ENCODE results near the gene IRX4.

IRX4 gene

GRCh38 chr5:1875281-1875842, 7.4 kb downstream of the IRX4 start:
- Histone ChIP-seq H4K20me1 (ENCODE audit: insufficient read depth, low read length, poor library complexity, severe bottlenecking) (no peaks in the 10 kb centered on the region), H3K9ac (ENCODE audit: low read depth, low read length, poor library complexity, severe bottlenecking) (no peak overlapping the region), H3F3A (ENCODE audit: low read depth) (no peaks in the 10 kb centered on the region), H3K4me3 (ENCODE audit: low read length, poor library complexity, severe bottlenecking) (no peak overlapping the region), H3K9me3 (ENCODE audit: insufficient read depth, low read depth, low read length) (peaks cover 14% of the 10 kb centered on the region; the same call in 1 of the 2 replicates), H3K4me2 (ENCODE audit: low read depth, low read length, poor library complexity, severe bottlenecking) (no peak overlapping the region), H3K9me2 (replicated peaks; ENCODE audit: low read depth, low read length) (no peaks in the 10 kb centered on the region), H3K79me2 (ENCODE audit: insufficient read depth, low read length) (no peaks in the 10 kb centered on the region), H3K36me3 (ENCODE audit: insufficient read depth, low read length) (no peaks in the 10 kb centered on the region), H3K27me3 (ENCODE audit: insufficient read depth, low read length, poor library complexity, severe bottlenecking) (no peaks in the 10 kb centered on the region), H3K4me1 (ENCODE audit: insufficient read depth, low read length, poor library complexity, severe bottlenecking) (no peaks in the 10 kb centered on the region), H2AFZ (ENCODE audit: low read length) (no peak overlapping the region)
- TF ChIP-seq CTCF (conservative IDR thresholded peaks at IDR 0.05; ENCODE audit: low read length) (no peak), EZH2phosphoT487 (IDR thresholded peaks at IDR 0.05; ENCODE audit: borderline replicate concordance) (no peak)

GRCh38 chr5:1874771-1875220, 7.9 kb downstream of the IRX4 start:
- Histone ChIP-seq H3K9ac (ENCODE audit: low read depth, low read length, poor library complexity, severe bottlenecking) (no peak overlapping the region), H3K9me2 (replicated peaks; ENCODE audit: low read depth, low read length) (no peaks in the 10 kb centered on the region), H3K4me2 (ENCODE audit: low read depth, low read length, poor library complexity, severe bottlenecking) (no peak overlapping the region), H3K27me3 (ENCODE audit: insufficient read depth, low read length, poor library complexity, severe bottlenecking) (no peaks in the 10 kb centered on the region), H3K4me1 (ENCODE audit: insufficient read depth, low read length, poor library complexity, severe bottlenecking) (no peaks in the 10 kb centered on the region), H2AFZ (ENCODE audit: low read length) (no peak overlapping the region), H3F3A (ENCODE audit: low read depth) (no peaks in the 10 kb centered on the region), H3K79me2 (ENCODE audit: insufficient read depth, low read length) (no peaks in the 10 kb centered on the region), H4K20me1 (ENCODE audit: insufficient read depth, low read length, poor library complexity, severe bottlenecking) (no peaks in the 10 kb centered on the region), H3K9me3 (ENCODE audit: insufficient read depth, low read depth, low read length) (peaks cover 13% of the 10 kb centered on the region; the same call in 1 of the 2 replicates), H3K4me3 (ENCODE audit: low read length, poor library complexity, severe bottlenecking) (no peak overlapping the region), H3K36me3 (ENCODE audit: insufficient read depth, low read length) (no peaks in the 10 kb centered on the region)
- TF ChIP-seq EZH2phosphoT487 (IDR thresholded peaks at IDR 0.05; ENCODE audit: borderline replicate concordance) (no peak), CTCF (conservative IDR thresholded peaks at IDR 0.05; ENCODE audit: low read length) (no peak)

GRCh38 chr5:1874348-1874747, 8.4 kb downstream of the IRX4 start:
- Histone ChIP-seq H2AFZ (ENCODE audit: low read length) (no peak overlapping the region), H3K9ac (ENCODE audit: low read depth, low read length, poor library complexity, severe bottlenecking) (no peak overlapping the region), H3K9me2 (replicated peaks; ENCODE audit: low read depth, low read length) (no peaks in the 10 kb centered on the region), H3K4me3 (ENCODE audit: low read length, poor library complexity, severe bottlenecking) (no peak overlapping the region), H3K36me3 (ENCODE audit: insufficient read depth, low read length) (no peaks in the 10 kb centered on the region), H3K9me3 (ENCODE audit: insufficient read depth, low read depth, low read length) (peaks cover 13% of the 10 kb centered on the region; the same call in 1 of the 2 replicates), H3K4me1 (ENCODE audit: insufficient read depth, low read length, poor library complexity, severe bottlenecking) (no peaks in the 10 kb centered on the region), H4K20me1 (ENCODE audit: insufficient read depth, low read length, poor library complexity, severe bottlenecking) (no peaks in the 10 kb centered on the region), H3K4me2 (ENCODE audit: low read depth, low read length, poor library complexity, severe bottlenecking) (no peak overlapping the region), H3F3A (ENCODE audit: low read depth) (no peaks in the 10 kb centered on the region), H3K79me2 (ENCODE audit: insufficient read depth, low read length) (no peaks in the 10 kb centered on the region), H3K27me3 (ENCODE audit: insufficient read depth, low read length, poor library complexity, severe bottlenecking) (no peaks in the 10 kb centered on the region)
- no peak for TF ChIP-seq CTCF (conservative IDR thresholded peaks at IDR 0.05; ENCODE audit: low read length)

Data from Loucy (cell line).